ENCODE measurements around the gene ZFAND2A. TPM values are rescaled to one million over a fixed set of nuclear protein-coding genes. Genes with fewer than 3 reads are reported as not detected.

ZFAND2A gene
- total and polyA plus RNA-seq, 3 experiments from 2014 or later: 27.8 to 45.6 (median 28.5) TPM

GRCh38 chr7:1109581-1110310 is 50.2 kb downstream of the ZFAND2A start:
- no peaks in the 10 kb centered on the region for H3K9me3 Mint-ChIP-seq
- peaks cover 2 to 5% (median 4%) of the 10 kb centered on the region in 3 donors for H3K4me1 Mint-ChIP-seq
- no peak for DNase-seq
- Histone ChIP-seq H3K27me3 (ENCODE audit: insufficient read depth, low read length, poor library complexity, severe bottlenecking) (no peaks in the 10 kb centered on the region), H3K36me3 (ENCODE audit: insufficient read depth, low read length) (no peaks in the 10 kb centered on the region), H3K27ac (ENCODE audit: low read depth, low read length) (no peak overlapping the region), H3K9me3 (ENCODE audit: low read length) (no peaks in the 10 kb centered on the region), H3K4me3 (ENCODE audit: low read length) (no peak overlapping the region), H3K4me1 (ENCODE audit: insufficient read depth, low read length) (peaks cover 5% of the 10 kb centered on the region)
- peaks cover 0 to 2% (median 2%) of the 10 kb centered on the region in 3 donors for H3K36me3 Mint-ChIP-seq
- no peak overlapping the region for H3K27ac Mint-ChIP-seq
- H3K27me3 Mint-ChIP-seq: no peaks in the 10 kb centered on the region
- H3K4me3 Mint-ChIP-seq: no peak overlapping the region
- ChIA-PET CTCF (interaction anchor here (0.6 kb wide), 1 partner anchor 116 kb away, joined by 3 read pairs; no protein-coding TSS in a partner anchor), POLR2A (no interaction called here)

- no peaks in the 10 kb centered on the region for H3K27me3 Mint-ChIP-seq
- no peak overlapping the region for H3K4me3 ChIP-seq (ENCODE audit: low read length)
- H3K36me3 ChIP-seq (ENCODE audit: insufficient read depth, low read length): no peaks in the 10 kb centered on the region
- no peak overlapping the region for H3K27ac ChIP-seq (ENCODE audit: low read depth, low read length)
- H3K4me1 ChIP-seq (ENCODE audit: insufficient read depth, low read length): peaks cover 10% of the 10 kb centered on the region
- H3K27ac Mint-ChIP-seq: no peak overlapping the region
- H3K9me3 ChIP-seq (ENCODE audit: low read length): no peaks in the 10 kb centered on the region
- no peaks in the 10 kb centered on the region for H3K9me3 Mint-ChIP-seq
- POLR2A ChIA-PET: no interaction called here
- H3K4me1 Mint-ChIP-seq: peaks cover 8 to 17% (median 9%) of the 10 kb centered on the region in 3 donors
- peak in 1 of 5 donors; percentile 45 for DNase-seq
- no peak overlapping the region for H3K4me3 Mint-ChIP-seq
- CTCF ChIA-PET: interaction anchor here (0.7 kb wide), 1 partner anchor 1817 kb away, joined by 3 read pairs; no protein-coding TSS in a partner anchor
- no peaks in the 10 kb centered on the region for H3K27me3 ChIP-seq (ENCODE audit: insufficient read depth, low read length, poor library complexity, severe bottlenecking)
- peaks cover 0 to 2% (median under 1%) of the 10 kb centered on the region in 3 donors for H3K36me3 Mint-ChIP-seq
These were observed 51.6 kb downstream of the ZFAND2A start for GRCh38 chr7:1108264-1108920.

DNA sequence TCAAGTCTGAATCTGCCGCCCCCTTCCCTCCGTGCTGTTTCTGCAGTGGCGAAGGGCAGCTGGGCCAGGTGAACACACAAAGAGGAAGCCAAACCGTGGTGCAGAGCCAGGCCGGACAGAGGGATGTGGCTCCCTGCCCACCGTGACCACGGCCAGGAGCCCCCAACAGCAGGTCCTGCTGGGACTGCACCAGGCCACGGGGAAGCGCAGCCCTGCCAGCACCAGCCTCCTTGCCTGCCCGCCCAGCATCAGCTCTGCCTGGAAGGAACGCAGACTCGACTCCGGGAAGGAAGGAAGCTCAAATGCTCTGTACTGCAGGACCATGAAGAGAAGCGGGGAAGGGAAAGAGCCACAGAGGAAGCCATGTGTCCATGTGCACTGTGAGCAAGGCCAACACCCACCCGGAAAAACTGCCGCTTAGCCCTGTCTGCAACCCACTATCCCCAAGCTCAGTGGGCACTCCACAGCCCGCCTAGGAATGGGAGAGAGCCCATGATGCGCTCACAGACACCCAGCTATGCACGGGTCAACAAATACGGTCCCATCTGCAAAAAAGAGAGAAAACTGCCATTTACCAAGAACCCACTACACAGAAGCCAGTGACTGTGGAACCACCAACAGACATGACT is 53.1 kb downstream of the ZFAND2A start:
- H3K27me3 Mint-ChIP-seq: no peaks in the 10 kb centered on the region
- H3K36me3 Mint-ChIP-seq: peaks cover 0 to 2% (median 0%) of the 10 kb centered on the region in 3 donors
- no peak for DNase-seq
- H3K4me3 ChIP-seq (ENCODE audit: low read length): no peak overlapping the region
- H3K27ac ChIP-seq (ENCODE audit: low read depth, low read length): no peak overlapping the region
- peaks cover 10% of the 10 kb centered on the region for H3K4me1 ChIP-seq (ENCODE audit: insufficient read depth, low read length)
- no peaks in the 10 kb centered on the region for H3K9me3 Mint-ChIP-seq
- no peaks in the 10 kb centered on the region for H3K36me3 ChIP-seq (ENCODE audit: insufficient read depth, low read length)
- CTCF ChIA-PET: interaction anchor here (0.9 kb wide), 1 partner anchor 41 kb away, joined by 3 read pairs; no protein-coding TSS in a partner anchor
- peak overlapping the region in 2 of 8 donors; percentile 44 to 84 for H3K27ac Mint-ChIP-seq
- peaks cover 14 to 29% (median 15%) of the 10 kb centered on the region in 3 donors for H3K4me1 Mint-ChIP-seq
- no peaks in the 10 kb centered on the region for H3K27me3 ChIP-seq (ENCODE audit: insufficient read depth, low read length, poor library complexity, severe bottlenecking)
- H3K4me3 Mint-ChIP-seq: no peak overlapping the region
- POLR2A ChIA-PET: interaction anchor here (0.6 kb wide), 1 partner anchor 13 kb away, joined by 6 read pairs; no protein-coding TSS in a partner anchor
- no peaks in the 10 kb centered on the region for H3K9me3 ChIP-seq (ENCODE audit: low read length)

DNA sequence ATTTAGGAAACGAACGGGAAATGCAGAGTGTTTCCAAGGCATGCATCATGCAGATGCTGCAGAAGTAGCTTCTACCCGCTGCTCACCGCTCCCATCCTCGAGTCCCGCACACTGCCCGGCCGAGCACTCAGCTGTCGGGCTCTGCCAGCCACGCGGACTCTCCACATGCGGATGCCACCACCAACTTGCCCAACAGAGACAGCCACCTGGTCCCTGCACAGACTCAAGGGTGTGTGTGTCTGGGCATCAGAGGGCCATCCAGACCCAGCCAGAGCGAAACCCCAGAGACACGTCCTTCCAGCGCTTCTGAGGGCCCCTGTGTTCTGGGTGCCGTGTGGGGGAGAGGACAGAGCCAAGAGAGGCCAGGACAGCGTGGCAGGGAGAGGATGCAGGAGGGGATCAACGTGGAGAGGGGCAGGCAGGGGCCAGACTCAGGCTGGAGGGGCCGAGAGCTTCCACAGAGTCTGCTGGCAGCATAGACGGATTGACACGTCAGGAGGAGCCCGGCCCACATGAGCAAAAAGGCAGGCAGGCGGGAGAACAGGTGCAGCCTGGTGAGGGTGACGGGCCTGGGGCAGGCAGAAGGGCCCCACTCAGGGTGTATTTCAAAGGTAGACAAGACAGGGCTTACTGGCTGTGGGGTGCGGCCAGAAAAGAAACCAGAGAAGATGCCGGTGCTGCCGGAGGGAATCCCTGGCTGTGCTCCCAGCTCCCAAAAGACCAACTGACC is 53.8 kb downstream of the ZFAND2A start:
- CTCF ChIA-PET: no interaction called here

DNA sequence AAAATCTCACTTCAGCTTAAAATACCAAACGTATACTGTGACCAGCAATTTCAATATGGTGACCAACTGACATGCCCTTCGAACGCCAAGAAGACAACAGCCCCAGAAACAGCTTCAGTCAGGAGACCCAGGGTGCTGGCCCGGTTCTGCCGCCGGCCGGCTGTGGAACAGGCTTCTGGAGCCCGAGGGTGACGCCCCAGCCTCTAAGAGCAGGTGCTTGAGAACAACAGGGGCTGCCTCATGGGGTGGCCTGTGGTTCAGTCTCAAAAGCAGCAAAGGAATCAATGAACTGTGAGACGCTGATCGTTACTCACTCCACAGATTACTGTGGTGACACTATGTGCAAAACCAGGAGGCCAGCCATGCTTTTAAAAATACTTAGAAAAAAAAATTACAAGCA is 54.8 kb downstream of the ZFAND2A start:
- H3K27ac Mint-ChIP-seq: peak overlapping the region in 2 of 8 donors; percentile 29 to 85
- H3K4me1 Mint-ChIP-seq: peaks cover 14 to 31% (median 15%) of the 10 kb centered on the region in 3 donors
- peaks cover 0 to 2% (median 0%) of the 10 kb centered on the region in 3 donors for H3K36me3 Mint-ChIP-seq
- ChIA-PET POLR2A (no interaction called here), CTCF (interaction anchor here (1.8 kb wide), 1 partner anchor 112 kb away, joined by 9 read pairs; no protein-coding TSS in a partner anchor)
- Histone ChIP-seq H3K36me3 (ENCODE audit: insufficient read depth, low read length) (no peaks in the 10 kb centered on the region), H3K4me1 (ENCODE audit: insufficient read depth, low read length) (peaks cover 10% of the 10 kb centered on the region), H3K27ac (ENCODE audit: low read depth, low read length) (no peak overlapping the region), H3K4me3 (ENCODE audit: low read length) (no peak overlapping the region), H3K9me3 (ENCODE audit: low read length) (no peaks in the 10 kb centered on the region), H3K27me3 (ENCODE audit: insufficient read depth, low read length, poor library complexity, severe bottlenecking) (no peaks in the 10 kb centered on the region)
- DNase-seq: no peak
- no peak overlapping the region for H3K4me3 Mint-ChIP-seq
- H3K9me3 Mint-ChIP-seq: no peaks in the 10 kb centered on the region
- no peaks in the 10 kb centered on the region for H3K27me3 Mint-ChIP-seq

More for the DNA sequence above, 53.8 kb downstream of the ZFAND2A start:
- no peaks in the 10 kb centered on the region for H3K36me3 ChIP-seq (ENCODE audit: insufficient read depth, low read length)
- Mint-ChIP-seq H3K27ac (no peak overlapping the region), H3K9me3 (no peaks in the 10 kb centered on the region), H3K36me3 (peaks cover 0 to 2% (median 0%) of the 10 kb centered on the region in 3 donors), H3K4me1 (peaks cover 14 to 31% (median 15%) of the 10 kb centered on the region in 3 donors), H3K27me3 (no peaks in the 10 kb centered on the region), H3K4me3 (no peak overlapping the region)
- no peaks in the 10 kb centered on the region for H3K27me3 ChIP-seq (ENCODE audit: insufficient read depth, low read length, poor library complexity, severe bottlenecking)
- DNase-seq: no peak
- H3K4me1 ChIP-seq (ENCODE audit: insufficient read depth, low read length): peaks cover 10% of the 10 kb centered on the region
- no peak overlapping the region for H3K27ac ChIP-seq (ENCODE audit: low read depth, low read length)
- no peaks in the 10 kb centered on the region for H3K9me3 ChIP-seq (ENCODE audit: low read length)
- no peak overlapping the region for H3K4me3 ChIP-seq (ENCODE audit: low read length)
- POLR2A ChIA-PET: no interaction called here

DNA sequence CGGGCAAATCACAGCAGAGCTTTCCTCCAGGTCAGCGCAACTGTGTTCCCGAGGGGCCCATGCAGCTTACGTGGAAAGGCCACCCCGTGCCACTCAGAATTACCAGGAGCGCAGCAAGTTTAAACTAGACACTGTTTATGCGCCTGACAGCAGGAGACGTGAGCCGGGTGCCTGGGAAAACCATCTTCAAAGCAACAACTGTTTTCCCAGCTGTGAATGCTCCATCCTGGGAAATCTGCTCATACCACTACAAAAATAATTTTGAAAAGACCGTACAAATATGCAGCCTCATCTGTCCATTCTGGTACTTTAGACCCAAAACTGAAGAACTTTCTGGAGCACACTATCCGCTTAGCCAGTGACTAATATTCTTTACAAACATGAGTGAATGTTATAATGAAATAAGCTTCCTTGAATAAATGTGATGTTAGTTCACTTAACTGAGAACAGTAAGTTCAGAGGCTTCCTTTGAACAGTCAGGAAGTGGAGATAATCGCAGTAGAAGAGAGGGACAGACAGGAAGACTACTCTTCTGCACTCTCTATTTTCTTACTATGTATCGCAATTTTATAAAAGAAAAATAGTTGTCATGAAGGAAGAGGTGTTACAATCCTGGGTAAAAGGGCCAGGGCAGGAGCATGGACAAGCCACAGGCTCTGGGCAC is 55.3 kb downstream of the ZFAND2A start:
- H3K4me3 ChIP-seq (ENCODE audit: low read length): no peak overlapping the region
- no peaks in the 10 kb centered on the region for H3K9me3 Mint-ChIP-seq
- no peaks in the 10 kb centered on the region for H3K36me3 ChIP-seq (ENCODE audit: insufficient read depth, low read length)
- ChIA-PET CTCF (interaction anchor here (1.8 kb wide), 1 partner anchor 112 kb away, joined by 9 read pairs; no protein-coding TSS in a partner anchor), POLR2A (interaction anchor here (0.6 kb wide), 1 partner anchor 9 kb away, joined by 3 read pairs; no protein-coding TSS in a partner anchor)
- H3K4me3 Mint-ChIP-seq: peak overlapping the region in 4 of 7 donors; percentile 9 to 33 (median 22)
- H3K27ac Mint-ChIP-seq: peak overlapping the region in 3 of 8 donors; percentile 55 to 85 (median 58)
- no peaks in the 10 kb centered on the region for H3K27me3 ChIP-seq (ENCODE audit: insufficient read depth, low read length, poor library complexity, severe bottlenecking)
- no peak for DNase-seq
- no peaks in the 10 kb centered on the region for H3K27me3 Mint-ChIP-seq
- H3K27ac ChIP-seq (ENCODE audit: low read depth, low read length): no peak overlapping the region
- peaks cover 0 to 2% (median 0%) of the 10 kb centered on the region in 3 donors for H3K36me3 Mint-ChIP-seq
- peaks cover 10% of the 10 kb centered on the region for H3K4me1 ChIP-seq (ENCODE audit: insufficient read depth, low read length)
- H3K4me1 Mint-ChIP-seq: peaks cover 14 to 31% (median 15%) of the 10 kb centered on the region in 3 donors
- H3K9me3 ChIP-seq (ENCODE audit: low read length): no peaks in the 10 kb centered on the region

Measured in CD8-positive, alpha-beta memory T cell (primary cell).